ENCODE data around the gene DSCAML1.

- no peak for TF ChIP-seq USF2 (IDR thresholded peaks at IDR 0.05; ENCODE audit: low read length)
- TF ChIP-seq POLR2A (IDR thresholded peaks at IDR 0.05; ENCODE audit: control extremely low read depth in 1 of 2, low read depth in 2 of 2, low read length in 2 of 2): no peak
- TF ChIP-seq KDM5A (IDR thresholded peaks at IDR 0.05; ENCODE audit: low read length): no peak
- TF ChIP-seq EZH2 (IDR thresholded peaks at IDR 0.05; ENCODE audit: low read depth, low read length, severe bottlenecking): peak; percentile 87
- no peak for TF ChIP-seq POLR2AphosphoS5 (IDR thresholded peaks at IDR 0.05; ENCODE audit: low read depth, low read length)
- TF ChIP-seq CTCF (IDR thresholded peaks at IDR 0.05; ENCODE audit: control extremely low read depth in 1 of 3, insufficient read depth in 1 of 3, low read depth in 1 of 3, low read length in 3 of 3): no peak
Observed at GRCh38 chr11:117795638-117796455, 1.2 kb downstream of the DSCAML1 start.

Data from H1 (cell line).